GM19397 (cell line): ENCODE data around the gene SHROOM3.
"Not testable (repeated sequence)": the region's sequence is repeated elsewhere in the genome, so short reads cannot be mapped to it uniquely, and the experiment has no call there.

ENCODE experiments used
- ATAC-seq: cut with Tn5 transposase; IDR thresholded peaks from one replicate; pipeline ENCODE4 v1.9.1; 2021; ENCODE audit warnings: mild to moderate bottlenecking, moderate library complexity; ENCODE audit not compliant: unreplicated experiment

Gene SHROOM3

DNA sequence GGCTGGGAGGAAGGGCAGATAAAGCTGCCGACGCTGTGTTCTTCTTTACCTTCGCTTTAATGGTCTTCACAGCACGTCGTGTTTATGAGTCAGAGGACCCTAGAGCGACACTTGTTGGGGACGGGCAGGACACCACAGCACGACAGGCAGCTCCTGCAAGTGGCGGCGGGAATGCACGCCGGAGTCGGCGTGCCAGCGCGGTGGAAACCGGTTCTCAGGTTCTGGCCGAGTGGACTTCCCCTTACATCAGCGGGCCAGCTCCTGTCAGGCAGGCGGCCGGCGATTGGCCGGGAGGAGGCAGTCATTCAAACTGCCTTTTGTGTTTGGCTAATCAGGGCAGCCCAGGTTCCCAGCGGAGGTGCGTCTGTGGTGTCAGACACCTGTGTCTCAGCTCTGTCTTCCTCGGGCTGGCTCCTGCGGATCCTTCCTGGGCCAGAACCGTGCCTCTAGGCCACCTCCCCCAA is 150.9 kb downstream of the SHROOM3 start:
- ATAC-seq = peak; percentile 88

DNA sequence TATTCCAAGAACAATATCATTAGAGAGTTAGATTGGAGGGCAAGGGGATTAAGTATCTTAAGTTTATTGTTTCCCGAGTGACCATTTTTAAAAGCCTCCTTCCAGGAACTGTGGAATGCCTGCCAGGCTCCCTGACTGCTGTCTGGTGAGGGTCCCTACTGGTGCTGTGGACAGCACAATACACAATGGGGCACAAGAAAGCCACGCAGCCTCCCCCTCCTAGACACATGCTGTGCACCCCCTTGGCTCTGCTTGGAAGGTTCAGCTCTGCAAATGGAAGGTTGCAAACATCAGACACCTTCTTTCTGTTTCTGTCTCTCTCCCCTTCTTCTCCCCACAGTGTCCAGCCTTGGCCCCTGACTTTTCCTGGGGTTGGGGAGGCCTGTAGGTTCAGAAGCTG is 153.2 kb downstream of the SHROOM3 start:
- ATAC-seq = no peak

DNA sequence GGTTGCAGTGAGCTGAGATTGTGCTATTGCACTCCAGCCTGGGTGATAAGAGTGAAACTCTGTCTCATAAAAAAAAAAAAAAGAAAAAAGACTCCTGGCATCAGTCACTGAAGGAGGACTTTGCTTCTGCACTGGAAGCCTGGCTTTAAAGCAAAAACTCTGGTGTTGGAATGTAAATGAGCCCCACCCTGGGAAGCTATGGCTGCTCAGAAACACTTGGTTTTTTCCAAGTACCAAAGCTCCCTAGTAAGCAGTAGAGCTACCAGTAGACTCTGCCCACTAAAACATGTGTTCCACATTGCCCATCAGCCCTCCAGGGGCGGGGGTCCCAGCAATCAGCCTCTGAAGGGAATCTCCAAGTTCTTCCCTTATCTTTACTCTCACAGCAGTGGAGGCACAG is 154.4 kb downstream of the SHROOM3 start:
- ATAC-seq = no peak

DNA sequence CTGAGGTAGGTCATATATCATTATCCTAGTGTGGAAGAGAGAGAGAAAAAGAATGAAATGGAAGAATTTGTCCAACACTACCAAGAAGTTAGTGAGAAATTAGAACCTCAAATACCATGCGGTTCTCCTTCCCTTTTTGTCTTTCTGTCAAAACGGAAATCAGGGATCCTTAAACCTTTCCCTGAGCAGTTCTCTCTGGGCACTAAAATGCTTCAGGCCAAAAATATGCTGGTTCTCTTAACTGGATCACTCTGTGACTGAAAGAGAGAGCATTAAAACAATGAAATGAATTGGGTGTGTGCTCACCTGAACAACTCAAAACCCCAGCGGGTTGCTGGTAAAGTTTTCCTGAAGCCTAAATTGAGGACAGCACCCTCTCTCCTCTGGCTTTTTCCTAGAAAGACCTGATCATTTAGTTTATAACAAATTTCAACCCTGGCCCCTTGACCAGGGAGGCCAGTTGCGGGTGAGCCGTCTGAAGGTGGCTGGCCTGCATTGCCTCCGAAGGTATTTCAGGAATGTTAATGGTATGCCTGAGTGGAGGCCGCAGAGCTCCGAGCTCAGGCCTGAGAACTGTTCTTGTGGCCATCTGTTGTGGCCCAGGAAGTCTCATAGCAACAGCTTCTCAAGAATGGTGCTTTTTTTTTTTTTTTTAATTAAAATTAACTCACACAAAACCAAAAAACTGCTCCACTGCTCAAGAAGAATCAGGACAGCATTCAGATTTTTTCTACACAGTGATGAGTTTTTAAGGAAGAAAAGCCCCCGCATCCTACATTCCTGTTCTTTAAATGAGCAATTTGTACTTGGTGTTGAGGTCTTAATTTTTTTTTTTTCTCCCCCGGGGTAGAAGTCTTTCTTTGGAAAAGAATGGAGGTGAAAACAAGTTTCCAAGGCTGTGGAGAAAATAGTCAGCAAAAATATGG is 155.1 kb downstream of the SHROOM3 start:
- ATAC-seq = no peak

DNA sequence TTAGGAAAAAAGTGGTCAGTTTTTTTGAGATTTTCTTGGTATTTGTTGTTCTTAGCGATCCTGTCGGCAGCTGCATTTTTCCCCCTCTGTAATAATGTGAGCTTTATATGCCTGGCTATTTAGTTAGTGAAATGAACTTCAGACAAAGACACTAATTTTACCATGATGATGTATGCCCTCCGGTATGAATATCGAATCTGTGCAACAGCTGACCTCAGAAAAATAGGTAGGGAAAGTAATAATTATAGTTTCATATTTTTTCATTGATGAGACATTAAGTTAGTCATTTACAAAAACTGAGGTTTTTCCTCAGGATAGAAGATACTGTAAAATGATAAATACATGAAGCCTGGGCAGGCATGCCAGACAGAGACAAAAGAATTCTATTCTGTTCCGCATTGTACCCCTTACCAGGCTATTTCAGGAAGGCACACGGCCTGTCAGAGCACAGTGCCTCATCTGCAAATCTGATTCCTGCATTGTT is 155.8 kb downstream of the SHROOM3 start:
- no peak for ATAC-seq

DNA sequence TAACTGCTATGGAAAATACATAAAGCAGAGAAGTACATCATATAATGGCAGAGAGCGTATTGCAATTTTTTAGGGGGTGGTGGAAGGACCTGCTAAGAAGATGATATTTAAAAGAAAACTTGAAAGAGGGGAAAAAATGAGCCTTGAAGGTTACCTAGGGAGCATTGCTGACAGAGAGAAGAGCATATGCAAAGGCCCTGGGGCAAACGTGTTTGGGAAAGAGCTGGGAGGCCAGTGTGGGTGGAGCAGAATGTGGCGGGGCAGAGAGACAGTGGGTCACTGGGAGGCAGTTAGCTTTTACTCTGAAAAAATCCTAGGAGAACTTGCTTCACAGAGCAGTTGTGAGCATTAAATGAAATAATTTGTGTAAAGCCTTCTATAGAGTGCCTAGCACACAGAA is 157.0 kb downstream of the SHROOM3 start:
- no peak for ATAC-seq

DNA sequence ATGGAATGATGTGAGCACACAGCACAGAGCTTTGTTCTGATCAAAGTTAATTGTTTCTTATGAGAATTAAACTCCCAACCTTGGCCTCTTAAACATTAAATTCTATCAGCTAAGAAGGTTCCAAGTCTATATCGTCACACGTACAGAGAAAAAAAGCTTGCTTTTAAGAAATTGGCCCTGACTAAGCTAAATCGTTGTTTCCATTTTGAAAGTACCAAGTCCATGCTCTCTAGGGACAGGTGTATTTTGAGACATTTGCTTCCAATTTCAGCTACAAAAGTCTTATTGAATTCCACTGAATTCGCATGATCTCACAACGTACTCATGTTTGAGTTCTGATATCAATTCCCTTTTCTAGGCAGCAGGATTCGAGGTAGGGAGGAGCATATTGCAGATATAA is 157.4 kb downstream of the SHROOM3 start:
- no peak for ATAC-seq

DNA sequence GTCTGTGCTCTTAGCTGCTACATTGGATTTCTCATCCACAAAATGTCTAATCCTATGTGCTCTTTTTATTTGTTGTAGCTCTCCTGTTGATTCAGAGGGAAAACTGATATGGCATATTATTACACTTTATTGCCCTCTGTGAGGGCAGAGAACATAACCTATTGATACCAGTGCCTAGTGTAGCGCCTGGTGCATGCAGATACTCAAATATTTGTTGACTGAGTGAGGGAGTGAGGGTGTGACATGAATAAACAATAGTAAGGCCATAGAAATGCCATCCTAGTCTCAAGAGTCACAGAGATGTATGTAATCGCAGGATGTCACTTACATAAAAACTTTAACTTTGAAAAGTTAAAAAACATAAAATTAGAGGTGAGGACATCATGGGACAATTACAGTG is 159.1 kb downstream of the SHROOM3 start:
- no peak for ATAC-seq

DNA sequence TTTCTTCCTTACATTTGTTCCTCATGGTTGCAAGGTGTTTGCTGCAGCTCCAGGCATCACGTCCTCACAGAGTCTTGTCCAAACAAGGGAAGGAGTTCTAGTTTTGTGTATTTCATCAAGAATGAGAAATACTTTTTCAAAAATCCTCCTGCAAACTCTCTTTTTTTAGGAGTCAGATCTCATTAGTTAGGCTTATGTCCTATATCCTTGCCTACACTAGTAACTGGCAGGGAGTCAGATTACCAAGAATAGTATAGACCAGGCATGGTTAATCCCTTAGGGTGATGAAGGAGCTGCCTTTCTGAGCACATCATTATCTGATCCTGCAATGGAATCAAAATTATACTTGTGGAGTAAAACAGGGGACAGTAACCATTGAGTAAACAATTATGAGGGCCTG is 160.4 kb downstream of the SHROOM3 start:
- no peak for ATAC-seq

DNA sequence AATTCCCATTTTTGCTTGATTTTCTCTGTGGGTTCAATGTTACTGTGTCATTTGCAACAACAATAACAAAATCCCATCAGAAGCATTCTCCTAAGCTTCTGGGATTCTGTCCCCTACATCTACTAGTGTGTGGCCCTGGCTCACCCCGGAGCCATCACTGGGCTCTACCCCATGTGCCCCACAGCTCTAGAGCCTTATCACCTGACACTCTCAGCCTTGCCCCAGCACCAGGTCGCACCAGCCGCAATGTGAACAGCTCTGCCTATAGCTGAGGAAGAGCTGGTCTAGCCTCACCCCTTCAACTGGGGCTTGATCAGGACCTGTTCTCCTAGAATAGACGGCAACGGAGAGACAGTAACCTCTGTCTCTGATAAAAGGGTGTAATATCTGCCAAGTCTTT is 161.7 kb downstream of the SHROOM3 start:
- no peak for ATAC-seq

DNA sequence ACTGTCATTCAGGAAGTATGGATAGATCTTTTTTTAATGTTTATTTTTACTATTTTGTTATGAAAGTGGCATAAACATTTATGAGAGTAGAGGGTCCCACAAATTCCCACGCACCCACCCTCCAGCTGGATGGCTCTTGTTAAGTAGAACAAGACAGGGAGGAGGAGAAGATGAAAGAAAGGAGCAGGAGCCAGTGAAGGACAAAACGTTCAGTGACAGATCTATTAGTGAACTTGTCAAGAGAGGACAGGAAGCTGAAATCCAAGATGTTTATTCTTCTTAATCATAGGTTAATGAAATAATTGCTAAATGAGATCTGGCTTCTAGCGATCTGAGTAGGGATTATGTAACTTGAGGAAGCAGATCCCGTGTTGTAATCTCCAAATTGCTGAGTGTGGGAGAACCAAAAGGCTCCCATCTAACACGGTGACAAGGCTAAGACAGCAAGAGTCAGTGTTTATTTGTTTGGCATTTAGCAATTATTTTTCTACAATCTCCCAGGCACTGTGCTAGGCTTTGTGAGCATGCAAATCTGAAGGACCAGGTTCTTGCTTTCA is 162.5 kb downstream of the SHROOM3 start:
- ATAC-seq = no peak

DNA sequence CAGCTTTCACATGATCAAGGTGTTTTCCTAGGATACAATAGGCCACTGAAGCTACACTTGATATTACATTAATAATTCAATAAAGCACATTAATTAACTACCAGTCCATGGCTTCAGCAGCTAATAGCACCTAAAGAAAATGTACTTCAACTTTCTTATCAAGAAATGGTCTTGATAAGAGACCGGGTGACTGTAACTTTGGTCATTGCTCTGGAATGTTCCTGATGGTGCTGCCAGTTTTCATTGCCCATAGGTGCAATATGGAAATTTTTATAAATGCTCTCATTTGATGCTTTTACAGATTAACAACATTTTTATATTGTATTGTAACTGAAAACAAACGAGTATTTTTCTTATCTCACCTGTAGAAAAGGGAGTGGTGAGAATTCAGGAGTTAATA is 165.4 kb downstream of the SHROOM3 start:
- no peak for ATAC-seq

DNA sequence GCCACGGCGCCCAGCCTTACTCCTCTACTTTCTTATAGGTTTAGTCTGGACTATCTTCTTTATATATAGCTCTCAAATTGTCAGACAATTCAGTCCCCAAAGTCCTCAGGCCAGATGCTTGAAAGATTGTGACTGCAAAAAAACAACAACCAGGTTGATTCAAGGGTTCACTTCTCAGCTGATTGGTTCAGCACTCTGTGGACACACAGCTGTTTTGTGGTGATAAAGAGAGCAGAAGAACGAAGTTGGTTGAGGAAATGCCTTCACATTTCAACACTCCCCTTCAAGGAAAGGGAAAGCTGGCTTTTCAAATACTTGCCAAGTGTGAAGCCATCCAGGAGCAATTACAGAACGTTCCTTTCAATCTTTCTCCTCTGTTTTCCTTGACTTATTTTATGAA is 166.8 kb downstream of the SHROOM3 start:
- ATAC-seq = no peak

DNA sequence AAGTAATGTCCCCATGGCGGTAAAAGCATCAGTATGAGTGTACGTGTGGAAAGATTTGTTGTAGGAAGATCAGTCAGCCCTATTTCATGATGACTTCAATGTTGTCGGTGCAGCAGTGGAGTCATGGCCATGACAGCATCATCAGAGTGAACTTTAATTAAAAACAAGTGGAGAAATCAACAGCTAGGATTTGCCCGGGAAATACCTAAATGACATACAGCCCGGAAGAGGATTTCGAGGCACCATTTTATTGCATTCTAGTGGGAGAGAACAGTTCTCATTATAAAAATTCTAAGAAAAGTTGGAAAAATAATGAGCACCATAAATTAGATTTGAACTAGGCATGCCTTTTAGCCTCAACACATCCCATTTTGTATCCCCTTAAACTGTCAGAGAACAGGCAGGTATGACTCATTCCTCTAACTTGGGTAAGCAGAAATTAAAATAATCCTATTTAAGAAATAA is 170.1 kb downstream of the SHROOM3 start:
- no peak for ATAC-seq

DNA sequence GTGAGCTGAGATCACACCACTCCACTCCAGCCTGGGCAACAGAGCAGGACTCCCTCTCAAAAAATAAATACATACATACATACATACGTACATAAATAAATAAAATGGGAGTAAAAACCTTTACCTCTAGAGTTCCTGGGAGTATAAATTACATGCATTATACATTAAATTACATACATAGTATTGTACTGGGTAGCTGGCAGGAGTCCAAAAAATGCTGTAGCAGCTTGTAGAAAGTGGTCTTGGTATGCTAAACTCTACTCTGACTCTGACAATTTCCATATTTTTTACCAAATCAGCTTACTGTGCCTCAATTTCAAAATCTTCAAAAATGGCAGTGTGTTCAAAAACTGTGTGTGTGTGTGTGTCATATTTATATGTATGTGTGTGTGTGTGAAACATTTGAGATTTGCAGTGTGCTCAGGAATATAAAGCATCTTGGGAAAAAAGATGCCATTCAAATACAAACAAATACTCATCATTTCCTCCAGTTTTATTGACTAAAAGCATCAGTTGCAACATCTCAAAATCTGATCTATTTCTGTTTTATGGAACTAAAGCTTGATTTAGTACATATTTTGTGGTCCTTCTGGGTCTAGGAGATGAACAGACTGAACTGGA is 171.7 kb downstream of the SHROOM3 start:
- ATAC-seq = no peak

DNA sequence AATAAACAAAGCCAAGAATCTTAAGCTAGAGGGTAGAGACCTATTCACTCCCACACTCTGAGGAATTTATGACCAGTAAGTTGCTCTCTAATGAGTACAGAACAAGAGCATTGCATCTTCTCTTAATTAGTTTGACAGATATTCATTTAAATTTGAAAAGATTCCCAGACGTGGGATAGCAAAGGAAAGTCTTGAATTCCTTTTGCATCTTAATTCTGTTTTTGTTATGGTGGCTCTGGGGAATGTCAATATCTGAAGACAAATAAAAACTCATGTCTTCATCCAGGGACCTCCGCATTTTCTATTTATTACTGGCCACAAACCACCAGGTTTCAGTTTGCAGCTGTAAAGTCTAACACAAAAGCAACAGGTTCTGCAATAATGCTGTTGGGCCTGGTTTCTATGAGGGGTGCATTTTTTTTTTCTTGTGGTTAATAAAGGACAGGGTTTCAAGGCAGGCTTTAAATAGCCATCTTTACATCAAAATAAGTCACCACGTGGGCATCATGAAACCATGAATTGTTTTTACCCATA is 172.3 kb downstream of the SHROOM3 start:
- ATAC-seq = peak; percentile 86

DNA sequence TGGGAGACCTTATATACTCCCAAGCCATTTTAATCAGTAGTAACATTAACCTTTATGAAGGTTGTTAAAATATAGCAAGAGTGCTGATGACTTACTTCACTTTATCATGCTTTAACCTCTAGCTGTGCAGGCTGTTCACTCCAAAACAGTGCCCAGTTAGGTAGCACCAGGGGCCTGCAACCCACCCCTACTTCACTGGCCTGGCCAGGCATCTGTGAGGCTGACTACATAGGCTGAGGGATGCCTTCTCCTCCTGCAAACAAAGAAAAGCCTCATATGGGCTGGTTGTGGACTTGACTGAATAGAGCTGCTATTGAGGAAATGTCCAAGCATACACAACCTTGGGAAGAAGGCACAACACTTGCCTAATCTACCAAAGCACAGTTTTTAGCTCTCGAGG is 172.8 kb downstream of the SHROOM3 start:
- ATAC-seq = peak; percentile 22

DNA sequence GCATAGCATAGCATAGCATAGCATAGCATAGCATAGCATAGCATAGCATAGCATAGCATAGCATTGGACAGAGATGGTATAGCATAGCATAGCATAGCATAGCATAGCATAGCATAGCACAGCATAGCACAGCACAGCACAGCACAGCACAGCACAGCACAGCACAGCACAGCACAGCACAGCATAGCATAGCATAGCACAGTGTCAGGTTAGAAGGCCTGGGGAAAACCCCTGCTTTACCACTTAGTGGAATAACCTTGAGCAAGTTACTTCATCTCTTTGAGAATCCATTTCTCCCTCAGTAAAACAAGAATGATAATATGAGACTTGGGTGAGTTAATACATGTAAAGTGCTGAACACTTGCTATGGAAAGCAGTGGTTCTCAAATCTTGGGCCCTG is 173.5 kb downstream of the SHROOM3 start:
- not testable (repeated sequence) for ATAC-seq

DNA sequence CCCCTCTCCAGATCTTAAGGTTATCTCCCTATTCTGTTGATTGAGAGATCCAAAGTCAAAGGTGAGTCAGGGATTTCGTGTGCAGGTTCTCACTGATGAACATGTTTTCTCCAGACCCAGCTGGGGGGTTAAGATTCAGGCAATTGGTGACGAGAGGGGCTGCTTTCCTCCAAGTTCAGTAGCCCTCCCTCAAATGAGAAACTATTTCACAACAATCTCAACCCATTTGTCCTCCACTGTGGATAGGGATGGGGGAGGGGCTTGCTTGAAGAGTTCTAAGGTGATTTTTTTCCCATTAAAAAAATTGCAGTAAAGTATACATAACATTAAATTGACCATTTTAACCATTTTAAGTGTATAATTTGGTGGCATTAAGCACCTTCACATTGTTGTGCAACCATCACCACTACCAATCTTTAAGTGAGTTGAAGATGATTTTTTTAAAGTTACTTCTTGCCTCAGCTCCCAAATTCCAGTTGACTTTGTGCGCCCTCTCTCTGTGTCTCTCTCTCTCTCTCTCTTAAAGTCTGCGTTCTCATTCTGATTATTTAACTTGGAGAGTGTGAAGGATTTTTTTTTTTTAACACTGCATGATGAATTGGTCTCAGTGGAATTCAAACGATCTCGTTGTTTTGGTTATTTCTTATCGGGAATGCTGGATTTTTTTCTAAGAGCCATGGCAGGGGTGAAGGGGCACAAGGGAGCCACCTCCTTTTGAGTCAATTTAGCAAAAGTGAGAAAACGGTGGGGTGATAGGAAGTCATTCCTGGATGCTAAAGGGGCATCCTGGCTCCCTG is 175.9 kb downstream of the SHROOM3 start:
- ATAC-seq = no peak

DNA sequence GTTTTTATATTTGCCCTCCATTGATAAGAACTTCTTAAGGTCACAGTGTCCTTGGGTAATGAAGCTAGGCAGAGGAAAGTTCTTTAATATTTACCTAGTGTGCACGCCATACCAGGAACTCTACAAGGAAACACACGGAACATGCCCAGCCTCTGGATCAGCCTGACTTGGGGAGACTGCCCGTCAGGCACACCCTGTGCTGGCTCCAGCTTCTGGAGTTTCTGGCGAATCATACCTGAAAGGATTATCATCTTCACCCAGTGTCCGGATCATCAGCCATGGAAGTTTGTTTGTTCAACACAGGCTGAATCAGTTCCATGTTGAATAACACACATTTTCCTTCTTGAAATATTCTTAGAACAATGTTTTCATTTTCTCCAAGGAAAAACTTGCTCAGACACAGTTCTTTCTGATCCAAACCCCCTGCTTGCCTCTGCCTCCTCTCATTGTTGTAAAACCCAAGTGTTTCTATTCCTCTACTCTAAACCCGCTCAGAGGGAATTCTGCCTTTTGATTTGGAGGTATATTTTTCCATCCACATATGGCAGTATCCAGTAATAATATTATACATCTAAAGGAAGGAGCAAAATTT is 176.7 kb downstream of the SHROOM3 start:
- ATAC-seq = no peak
